ENCODE results near the gene CCN5.

Gene CCN5

GRCh38 chr20:44700306-44700705 lies 14.9 kb upstream of the CCN5 start:
- H3K27me3 ChIP-seq (ENCODE audit: control insufficient read depth, insufficient read depth, low read length), result no peaks in the 10 kb centered on the region
- H3K27ac ChIP-seq (ENCODE audit: low read depth, low read length), result no peak overlapping the region
- no peaks in the 10 kb centered on the region for H3K4me1 ChIP-seq (ENCODE audit: control insufficient read depth, insufficient read depth, low read length)
- no peak overlapping the region for H3K4me3 ChIP-seq (ENCODE audit: low read length)
- no peak overlapping the region for H3K9ac ChIP-seq (ENCODE audit: low read length)
- H3K36me3 ChIP-seq (ENCODE audit: control insufficient read depth, insufficient read depth, low read length), result no peaks in the 10 kb centered on the region

DNA sequence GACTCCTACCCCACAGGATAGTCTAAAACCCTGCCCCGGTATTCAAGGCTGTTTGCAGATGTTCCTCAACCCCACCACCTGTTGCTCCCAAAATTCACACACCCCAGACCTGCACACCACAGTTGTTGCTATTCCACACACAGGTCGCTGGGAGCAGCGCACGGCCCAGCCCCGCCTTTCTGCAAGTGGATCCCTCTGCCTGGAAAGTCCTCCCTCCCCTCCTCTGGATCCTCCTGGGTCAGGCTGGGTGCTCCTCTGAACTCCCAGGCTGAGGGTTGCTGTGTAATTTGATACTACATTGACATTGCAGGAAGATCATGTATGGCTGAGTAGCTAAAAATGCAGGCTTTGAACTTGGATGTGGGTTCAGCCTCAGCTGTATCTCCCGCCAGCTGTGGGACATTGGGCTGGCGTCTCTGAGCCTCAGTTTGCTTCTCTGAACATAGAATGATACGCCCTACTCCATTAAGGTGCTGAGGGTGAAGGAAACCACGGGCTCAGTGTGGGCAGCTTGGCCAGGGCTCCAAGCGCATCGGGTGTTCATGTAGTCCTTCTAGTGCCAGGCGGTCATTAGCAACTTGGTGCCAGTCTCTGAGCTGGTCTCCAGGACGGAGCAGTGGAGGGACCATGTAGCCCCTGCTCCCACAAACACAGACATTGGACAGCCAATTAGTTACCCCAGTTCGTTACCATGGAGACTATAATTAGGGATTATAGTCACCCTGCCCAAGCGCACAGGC lies 13.9 kb upstream of the CCN5 start:
- H3K36me3 ChIP-seq (ENCODE audit: control insufficient read depth, insufficient read depth, low read length), result no peaks in the 10 kb centered on the region
- no peak overlapping the region for H3K4me3 ChIP-seq (ENCODE audit: low read length)
- H3K27me3 ChIP-seq (ENCODE audit: control insufficient read depth, insufficient read depth, low read length), result no peaks in the 10 kb centered on the region
- no peak overlapping the region for H3K9ac ChIP-seq (ENCODE audit: low read length)
- no peak overlapping the region for H3K27ac ChIP-seq (ENCODE audit: low read depth, low read length)
- no peaks in the 10 kb centered on the region for H3K4me1 ChIP-seq (ENCODE audit: control insufficient read depth, insufficient read depth, low read length)

GRCh38 chr20:44701858-44702256 lies 13.3 kb upstream of the CCN5 start:
- H3K4me3 ChIP-seq (ENCODE audit: low read length), result no peak overlapping the region
- no peaks in the 10 kb centered on the region for H3K4me1 ChIP-seq (ENCODE audit: control insufficient read depth, insufficient read depth, low read length)
- no peaks in the 10 kb centered on the region for H3K36me3 ChIP-seq (ENCODE audit: control insufficient read depth, insufficient read depth, low read length)
- H3K9ac ChIP-seq (ENCODE audit: low read length), result no peak overlapping the region
- no peak overlapping the region for H3K27ac ChIP-seq (ENCODE audit: low read depth, low read length)
- H3K27me3 ChIP-seq (ENCODE audit: control insufficient read depth, insufficient read depth, low read length), result no peaks in the 10 kb centered on the region

- Histone ChIP-seq H3K27ac (ENCODE audit: low read depth, low read length) (no peak overlapping the region), H3K4me1 (ENCODE audit: control insufficient read depth, insufficient read depth, low read length) (no peaks in the 10 kb centered on the region), H3K36me3 (ENCODE audit: control insufficient read depth, insufficient read depth, low read length) (no peaks in the 10 kb centered on the region), H3K27me3 (ENCODE audit: control insufficient read depth, insufficient read depth, low read length) (no peaks in the 10 kb centered on the region), H3K9ac (ENCODE audit: low read length) (no peak overlapping the region), H3K4me3 (ENCODE audit: low read length) (no peak overlapping the region)
These were observed 12.4 kb upstream of the CCN5 start for GRCh38 chr20:44702776-44703175.

GRCh38 chr20:44703183-44703925 lies 11.8 kb upstream of the CCN5 start:
- H3K4me3 ChIP-seq (ENCODE audit: low read length), result no peak overlapping the region
- no peak overlapping the region for H3K9ac ChIP-seq (ENCODE audit: low read length)
- no peak overlapping the region for H3K27ac ChIP-seq (ENCODE audit: low read depth, low read length)
- no peaks in the 10 kb centered on the region for H3K36me3 ChIP-seq (ENCODE audit: control insufficient read depth, insufficient read depth, low read length)
- no peaks in the 10 kb centered on the region for H3K4me1 ChIP-seq (ENCODE audit: control insufficient read depth, insufficient read depth, low read length)
- H3K27me3 ChIP-seq (ENCODE audit: control insufficient read depth, insufficient read depth, low read length), result no peaks in the 10 kb centered on the region

GRCh38 chr20:44703956-44704488 lies 11.1 kb upstream of the CCN5 start:
- Histone ChIP-seq H3K4me1 (ENCODE audit: control insufficient read depth, insufficient read depth, low read length) (no peaks in the 10 kb centered on the region), H3K27me3 (ENCODE audit: control insufficient read depth, insufficient read depth, low read length) (no peaks in the 10 kb centered on the region), H3K9ac (ENCODE audit: low read length) (no peak overlapping the region), H3K27ac (ENCODE audit: low read depth, low read length) (no peak overlapping the region), H3K4me3 (ENCODE audit: low read length) (no peak overlapping the region), H3K36me3 (ENCODE audit: control insufficient read depth, insufficient read depth, low read length) (no peaks in the 10 kb centered on the region)

DNA sequence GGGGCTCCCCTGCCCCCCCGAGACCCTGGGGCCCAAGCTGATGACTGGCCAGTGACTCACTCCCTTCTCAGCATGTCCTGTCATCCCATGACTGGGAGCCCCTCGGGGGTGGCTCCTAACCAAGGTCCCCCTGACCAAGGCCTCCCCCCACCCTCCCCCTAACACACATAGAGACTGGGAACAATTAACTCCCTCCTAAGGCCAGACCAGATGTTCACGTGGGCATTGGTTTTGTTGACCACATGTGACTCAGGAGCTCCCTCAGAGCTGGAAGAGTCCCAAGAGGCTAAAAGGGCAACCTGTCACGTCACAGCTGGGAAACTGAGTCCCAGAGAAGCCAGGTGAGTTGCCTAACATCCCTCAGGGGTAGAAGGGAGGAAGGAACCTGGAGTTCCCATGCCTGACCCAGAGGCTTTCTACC lies 10.6 kb upstream of the CCN5 start:
- H3K4me3 ChIP-seq (ENCODE audit: low read length), result no peak overlapping the region
- H3K27me3 ChIP-seq (ENCODE audit: control insufficient read depth, insufficient read depth, low read length), result no peaks in the 10 kb centered on the region
- no peaks in the 10 kb centered on the region for H3K4me1 ChIP-seq (ENCODE audit: control insufficient read depth, insufficient read depth, low read length)
- H3K9ac ChIP-seq (ENCODE audit: low read length), result no peak overlapping the region
- H3K36me3 ChIP-seq (ENCODE audit: control insufficient read depth, insufficient read depth, low read length), result no peaks in the 10 kb centered on the region
- H3K27ac ChIP-seq (ENCODE audit: low read depth, low read length), result no peak overlapping the region

DNA sequence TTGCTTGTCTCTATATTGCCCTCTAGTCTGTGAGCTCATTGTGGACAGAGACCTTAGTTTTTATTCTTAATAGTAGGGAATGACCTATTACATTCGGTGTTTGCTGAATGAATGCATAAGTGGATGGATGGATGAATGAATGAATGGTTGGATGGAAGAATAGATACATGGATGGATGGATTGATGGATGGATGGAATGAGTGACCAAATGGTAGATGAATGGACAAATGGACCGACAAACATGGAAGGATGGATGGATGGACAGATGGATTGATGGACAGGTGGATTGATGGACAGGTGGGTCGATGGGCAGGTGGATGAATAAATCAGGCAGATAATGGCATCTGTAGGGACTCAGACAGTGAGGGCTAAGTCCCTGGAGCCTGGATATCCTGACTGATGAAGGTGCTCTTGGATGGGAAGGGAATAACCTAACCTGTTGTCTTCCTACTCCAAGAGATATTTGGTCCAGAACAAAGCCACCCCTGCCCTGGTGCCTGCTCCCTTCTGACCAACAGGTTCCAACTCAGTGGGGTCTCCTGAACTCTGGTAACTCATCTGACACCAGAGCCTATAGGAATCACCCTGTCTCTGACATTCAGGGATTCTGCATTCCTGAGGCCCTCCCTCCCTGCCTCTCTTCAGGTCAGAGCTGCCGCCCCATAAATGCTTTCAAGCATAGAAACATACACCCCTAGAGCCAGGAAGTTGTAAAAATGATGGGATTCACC lies 9.6 kb upstream of the CCN5 start:
- Histone ChIP-seq H3K27ac (ENCODE audit: low read depth, low read length) (no peak overlapping the region), H3K4me3 (ENCODE audit: low read length) (no peak overlapping the region), H3K4me1 (ENCODE audit: control insufficient read depth, insufficient read depth, low read length) (no peaks in the 10 kb centered on the region), H3K36me3 (ENCODE audit: control insufficient read depth, insufficient read depth, low read length) (no peaks in the 10 kb centered on the region), H3K9ac (ENCODE audit: low read length) (no peak overlapping the region), H3K27me3 (ENCODE audit: control insufficient read depth, insufficient read depth, low read length) (no peaks in the 10 kb centered on the region)

DNA sequence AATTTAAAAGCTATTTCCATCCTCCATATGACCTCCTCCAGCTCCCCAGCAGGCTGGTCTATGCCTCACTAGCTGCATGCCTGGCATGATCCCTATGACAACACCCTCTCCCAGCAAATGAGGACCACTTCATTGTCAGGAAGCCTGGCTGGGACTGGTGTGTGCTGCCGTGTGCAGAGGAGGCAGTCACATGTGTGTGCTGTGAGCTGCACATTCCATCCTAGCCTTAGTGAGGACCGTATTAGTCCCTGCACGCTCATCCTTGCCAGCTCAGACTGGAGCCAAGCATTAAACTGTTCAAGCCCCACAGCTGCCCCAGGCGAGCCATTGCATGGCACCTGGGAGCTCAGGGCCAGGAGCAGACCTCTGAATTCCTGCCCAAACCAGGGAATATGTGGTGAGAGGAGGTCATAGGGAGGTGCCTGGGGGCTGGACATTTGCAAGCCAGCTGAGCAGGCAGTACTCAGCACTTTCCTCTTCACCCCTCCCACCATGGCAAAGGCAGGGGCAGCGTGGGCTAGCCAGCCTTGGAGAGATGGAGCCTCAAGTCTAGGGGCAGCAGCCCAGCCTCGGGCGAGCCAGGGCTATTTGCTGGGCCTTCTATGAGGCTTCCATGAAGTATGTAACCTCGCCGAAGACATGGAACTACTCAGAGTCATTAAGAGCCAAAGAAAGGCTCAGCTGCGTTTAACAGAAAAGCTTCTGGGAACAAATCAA lies 8.7 kb upstream of the CCN5 start:
- H3K4me3 ChIP-seq (ENCODE audit: low read length), result no peak overlapping the region
- H3K9ac ChIP-seq (ENCODE audit: low read length), result no peak overlapping the region
- H3K36me3 ChIP-seq (ENCODE audit: control insufficient read depth, insufficient read depth, low read length), result no peaks in the 10 kb centered on the region
- no peaks in the 10 kb centered on the region for H3K27me3 ChIP-seq (ENCODE audit: control insufficient read depth, insufficient read depth, low read length)
- no peaks in the 10 kb centered on the region for H3K4me1 ChIP-seq (ENCODE audit: control insufficient read depth, insufficient read depth, low read length)
- no peak overlapping the region for H3K27ac ChIP-seq (ENCODE audit: low read depth, low read length)

DNA sequence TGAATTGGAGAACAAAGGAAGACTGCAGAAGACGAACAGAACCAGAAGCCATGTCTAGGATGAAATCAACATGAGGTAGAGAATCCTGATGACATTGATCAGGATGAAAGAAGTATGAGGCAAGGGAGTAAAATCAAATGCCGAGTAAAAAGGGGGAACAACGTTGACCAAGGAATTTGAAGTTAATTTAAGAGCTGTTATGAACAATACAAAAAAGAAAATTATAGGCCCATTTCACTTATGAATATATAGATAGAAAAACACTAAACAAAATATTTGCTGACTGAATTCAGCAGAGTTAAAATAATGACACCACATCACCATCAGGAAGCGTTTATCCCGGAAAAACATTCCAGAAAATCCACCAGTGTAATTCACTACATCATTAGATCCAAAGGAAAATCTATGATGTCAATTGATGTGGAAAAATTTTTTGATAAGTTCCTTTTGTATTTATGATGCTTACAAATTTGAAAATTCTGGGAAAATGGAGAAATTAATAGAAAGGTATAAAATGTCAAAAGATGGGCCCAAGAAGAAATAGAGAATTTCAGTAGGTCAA lies 8.1 kb upstream of the CCN5 start:
- H3K9ac ChIP-seq (ENCODE audit: low read length), result no peak overlapping the region
- H3K4me3 ChIP-seq (ENCODE audit: low read length), result no peak overlapping the region
- H3K27me3 ChIP-seq (ENCODE audit: control insufficient read depth, insufficient read depth, low read length), result no peaks in the 10 kb centered on the region
- no peaks in the 10 kb centered on the region for H3K36me3 ChIP-seq (ENCODE audit: control insufficient read depth, insufficient read depth, low read length)
- H3K4me1 ChIP-seq (ENCODE audit: control insufficient read depth, insufficient read depth, low read length), result no peaks in the 10 kb centered on the region
- no peak overlapping the region for H3K27ac ChIP-seq (ENCODE audit: low read depth, low read length)

DNA sequence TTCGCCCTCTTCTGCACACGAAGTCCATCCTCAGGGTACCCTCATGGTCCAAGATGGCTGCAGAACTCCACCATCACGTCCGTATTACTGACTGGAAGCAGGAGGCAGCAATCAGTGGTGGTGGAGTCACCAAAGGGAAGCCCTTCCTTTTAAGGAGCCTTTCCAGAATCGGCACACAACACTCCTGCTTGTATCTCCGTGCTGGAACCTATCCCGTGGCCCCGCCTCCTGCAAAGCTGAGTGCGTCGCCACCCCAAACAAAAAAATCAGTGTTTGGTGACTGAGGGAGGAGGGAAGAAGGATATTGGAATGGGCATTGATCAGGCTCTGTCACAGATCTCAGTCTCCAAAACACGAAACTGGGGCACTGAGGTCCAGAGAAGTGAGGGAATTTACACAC lies 5.8 kb upstream of the CCN5 start:
- H3K36me3 ChIP-seq (ENCODE audit: control insufficient read depth, insufficient read depth, low read length), result no peaks in the 10 kb centered on the region
- H3K9ac ChIP-seq (ENCODE audit: low read length), result no peak overlapping the region
- H3K4me1 ChIP-seq (ENCODE audit: control insufficient read depth, insufficient read depth, low read length), result no peaks in the 10 kb centered on the region
- no peak overlapping the region for H3K27ac ChIP-seq (ENCODE audit: low read depth, low read length)
- no peak overlapping the region for H3K4me3 ChIP-seq (ENCODE audit: low read length)
- H3K27me3 ChIP-seq (ENCODE audit: control insufficient read depth, insufficient read depth, low read length), result no peaks in the 10 kb centered on the region

- H3K4me3 ChIP-seq (ENCODE audit: low read length), result no peak overlapping the region
- H3K9ac ChIP-seq (ENCODE audit: low read length), result no peak overlapping the region
- H3K27ac ChIP-seq (ENCODE audit: low read depth, low read length), result no peak overlapping the region
- H3K4me1 ChIP-seq (ENCODE audit: control insufficient read depth, insufficient read depth, low read length), result peaks cover under 1% of the 10 kb centered on the region
- no peaks in the 10 kb centered on the region for H3K36me3 ChIP-seq (ENCODE audit: control insufficient read depth, insufficient read depth, low read length)
- H3K27me3 ChIP-seq (ENCODE audit: control insufficient read depth, insufficient read depth, low read length), result no peaks in the 10 kb centered on the region
These were observed 5.4 kb upstream of the CCN5 start for GRCh38 chr20:44709797-44710196.
